Thymus (tissue), 11 donors: Measurements from ENCODE around the gene MINDY1. TPM values are rescaled to one million over a fixed set of nuclear protein-coding genes. Genes with fewer than 3 reads are reported as not detected.

Experiments used
- DNase-seq, 9 donors: peaks; one replicate each; pipeline ENCODE4 v3.0.0-alpha.2; 2013; ENCODE audit warnings: low spot score in 9 of 9, low read depth in 6 of 9, missing footprints in 1 of 9
- H3K27ac ChIP-seq, 2 donors: one replicate each; pipeline ENCODE4 v1.5.1; 2013; ENCODE audit warnings: control low read depth in 1 of 2, low read depth in 1 of 2, low read length in 1 of 2, mild to moderate bottlenecking in 1 of 2, moderate library complexity in 1 of 2
- H3K27me3 ChIP-seq, 2 donors: one replicate each; pipeline ENCODE4 v1.5.1; 2013; ENCODE audit warnings: low read length in 1 of 2; ENCODE audit not compliant: control insufficient read depth in 2 of 2, insufficient read depth in 1 of 2
- H3K36me3 ChIP-seq, 2 donors: one replicate each; pipeline ENCODE4 v1.5.1; 2013; ENCODE audit warnings: low read length in 1 of 2, mild to moderate bottlenecking in 1 of 2, moderate library complexity in 1 of 2; ENCODE audit not compliant: control insufficient read depth in 2 of 2, insufficient read depth in 2 of 2
- H3K4me1 ChIP-seq, 2 donors: one replicate each; pipeline ENCODE4 v1.5.1; 2013; ENCODE audit warnings: low read length in 2 of 2; ENCODE audit not compliant: control insufficient read depth in 2 of 2, insufficient read depth in 2 of 2
- H3K4me3 ChIP-seq, 2 donors: one replicate each; pipeline ENCODE4 v1.5.1; 2013; ENCODE audit warnings: low read length in 2 of 2, control low read depth in 1 of 2, mild to moderate bottlenecking in 1 of 2
- H3K9me3 ChIP-seq, 2 donors: one replicate each; pipeline ENCODE4 v1.5.1; 2013; ENCODE audit warnings: low read length in 1 of 2, mild to moderate bottlenecking in 1 of 2; ENCODE audit not compliant: control insufficient read depth in 2 of 2, insufficient read depth in 1 of 2
- WGBS: extraction: QIAGEN DNeasy Blood & Tissue Kit; methylation state at CpG from one replicate; pipeline ENCODE4 v1.1.7; 2013; 5-methylcytosine and 5-hydroxymethylcytosine counted together
- polyA plus RNA-seq: library from polyadenylated mRNA; stranded (reverse); fragments of 200-250 nt; gene quantifications from one replicate; pipeline ENCODE4 v1.2.3, GENCODE V29; 2013
- total RNA-seq: library from RNA; stranded (reverse); fragments of 120-200 nt; gene quantifications from one replicate; pipeline ENCODE4 v1.2.4, GENCODE V29; 2013
- donor health status: healthy.

The MINDY1 gene
- total and polyA plus RNA-seq, 2 donors = 3.5 to 4.8 TPM

GRCh38 chr1:150981805-150982712, 24.6 kb downstream of the MINDY1 start, which contains the start of gene ANXA9:
TSS of gene ANXA9 (plus strand) at chr1:150982292. CDS start at chr1:150983106, 814 bp downstream.
- no peaks in the 10 kb centered on the region for H3K27me3 ChIP-seq
- H3K4me1 ChIP-seq = peaks cover 21 to 41% of the 10 kb centered on the region in 2 donors
- DNase-seq = no peak
- 89% methylated on average over 12 of the region's 12 CpGs for WGBS
- H3K4me3 ChIP-seq = no peak within 1 kb of the TSS
- H3K9me3 ChIP-seq = no peaks in the 10 kb centered on the region
- H3K36me3 ChIP-seq = no peaks in the 10 kb centered on the region
- H3K27ac ChIP-seq = peak within 1 kb of the TSS; percentile 31 to 49

- Histone ChIP-seq H3K4me1 (peaks cover 23 to 48% of the 10 kb centered on the region in 2 donors), H3K4me3 (no peak overlapping the region), H3K36me3 (no peaks in the 10 kb centered on the region), H3K9me3 (no peaks in the 10 kb centered on the region), H3K27ac (peak overlapping the region; percentile 31 to 49), H3K27me3 (no peaks in the 10 kb centered on the region)
- peak in 7 of 9 donors; percentile 50 to 86 (median 70) for DNase-seq
- WGBS = 59% methylated on average over 6 of the region's 6 CpGs
Measured at GRCh38 chr1:150981177-150981804, 25.4 kb downstream of the MINDY1 start.

GRCh38 chr1:150979092-150980056, 27.3 kb downstream of the MINDY1 start:
- DNase-seq = peak; percentile 65 to 96 (median 87)
- Histone ChIP-seq H3K27me3 (peaks cover 0 to 2% of the 10 kb centered on the region in 2 donors), H3K4me3 (peak overlapping the region; percentile 17 to 41), H3K27ac (peak overlapping the region; percentile 47 to 61), H3K36me3 (no peaks in the 10 kb centered on the region), H3K9me3 (no peaks in the 10 kb centered on the region), H3K4me1 (peaks cover 23 to 54% of the 10 kb centered on the region in 2 donors)
- WGBS = 13% methylated on average over 23 of the region's 23 CpGs

- H3K4me1 ChIP-seq = peaks cover 36 to 66% of the 10 kb centered on the region in 2 donors
- peak in 6 of 9 donors; percentile 45 to 83 (median 68) for DNase-seq
- peaks cover 0 to 2% of the 10 kb centered on the region in 2 donors for H3K27me3 ChIP-seq
- H3K9me3 ChIP-seq = no peaks in the 10 kb centered on the region
- H3K4me3 ChIP-seq = no peak overlapping the region
- WGBS = 13% methylated on average over 11 of the region's 11 CpGs
- H3K36me3 ChIP-seq = no peaks in the 10 kb centered on the region
- peak overlapping the region in 1 of 2 donors; percentile 38 for H3K27ac ChIP-seq
Measured at GRCh38 chr1:150976879-150977694, 29.6 kb downstream of the MINDY1 start.

GRCh38 chr1:150976401-150976821, 30.3 kb downstream of the MINDY1 start:
- no peak for DNase-seq
- Histone ChIP-seq H3K9me3 (peaks cover 0 to 4% of the 10 kb centered on the region in 2 donors), H3K36me3 (peaks cover 3% of the 10 kb centered on the region in 2 donors), H3K27ac (no peak overlapping the region), H3K4me1 (peaks cover 34 to 65% of the 10 kb centered on the region in 2 donors), H3K4me3 (no peak overlapping the region), H3K27me3 (peaks cover 0 to 2% of the 10 kb centered on the region in 2 donors)
- 94% methylated on average over 9 of the region's 9 CpGs for WGBS

GRCh38 chr1:150974580-150975478, 31.9 kb downstream of the MINDY1 start, which contains the start of gene CERS2:
TSS of gene CERS2 (minus strand) at chr1:150974835. CDS start at chr1:150969090, 5,745 bp downstream.
- Histone ChIP-seq H3K4me3 (peak within 1 kb of the TSS; percentile 81 to 95), H3K36me3 (peaks cover 3 to 9% of the 10 kb centered on the region in 2 donors), H3K4me1 (peaks cover 30 to 58% of the 10 kb centered on the region in 2 donors), H3K9me3 (peaks cover 0 to 8% of the 10 kb centered on the region in 2 donors), H3K27me3 (peaks cover 0 to 2% of the 10 kb centered on the region in 2 donors), H3K27ac (peak within 1 kb of the TSS; percentile 69 to 82)
- DNase-seq = peak in 7 of 9 donors; percentile 43 to 88 (median 66)
- 5% methylated on average over 106 of the region's 106 CpGs for WGBS

- DNase-seq = peak in 5 of 9 donors; percentile 22 to 64 (median 38)
- Histone ChIP-seq H3K36me3 (peaks cover 3 to 10% of the 10 kb centered on the region in 2 donors), H3K4me1 (peaks cover 26 to 51% of the 10 kb centered on the region in 2 donors), H3K27me3 (peaks cover 0 to 2% of the 10 kb centered on the region in 2 donors), H3K9me3 (peaks cover 0 to 8% of the 10 kb centered on the region in 2 donors), H3K4me3 (peak overlapping the region; percentile 81 to 95), H3K27ac (peak overlapping the region; percentile 69 to 82)
- WGBS = under 1% methylated on average over 67 of the region's 67 CpGs
Measured at GRCh38 chr1:150973836-150974579, 32.7 kb downstream of the MINDY1 start.
